ENCODE measurements around the gene ATP2C1.

Gene ATP2C1

GRCh38 chr3:130974201-130974600 is 80.3 kb downstream of the ATP2C1 start:
- no peak for DNase-seq (ENCODE audit: low read depth in 2 of 2)

GRCh38 chr3:130975251-130975650 is 81.4 kb downstream of the ATP2C1 start:
- DNase-seq (ENCODE audit: low read depth in 2 of 2): no peak

GRCh38 chr3:130976706-130977105 is 82.8 kb downstream of the ATP2C1 start:
- DNase-seq (ENCODE audit: low read depth in 2 of 2): no peak

GRCh38 chr3:130979117-130979516 is 85.2 kb downstream of the ATP2C1 start:
- DNase-seq (ENCODE audit: low read depth in 2 of 2): no peak

GRCh38 chr3:130981469-130981868 is 87.6 kb downstream of the ATP2C1 start:
- no peak for DNase-seq (ENCODE audit: low read depth in 2 of 2)

- no peak for DNase-seq (ENCODE audit: low read depth in 2 of 2)
Measured at GRCh38 chr3:130990282-130990681, 96.4 kb downstream of the ATP2C1 start.

GRCh38 chr3:130991126-130991525 is 97.2 kb downstream of the ATP2C1 start:
- no peak for DNase-seq (ENCODE audit: low read depth in 2 of 2)

- DNase-seq (ENCODE audit: low read depth in 2 of 2): no peak
Measured at GRCh38 chr3:130992344-130992743, 98.5 kb downstream of the ATP2C1 start.

- DNase-seq (ENCODE audit: low read depth in 2 of 2): no peak
Measured at GRCh38 chr3:130997289-130997688, 103.4 kb downstream of the ATP2C1 start.

- DNase-seq (ENCODE audit: low read depth in 2 of 2): no peak
Measured at GRCh38 chr3:131001071-131001470, 107.2 kb downstream of the ATP2C1 start.

- DNase-seq (ENCODE audit: low read depth in 2 of 2): no peak
Measured at GRCh38 chr3:131004603-131005002, 110.7 kb downstream of the ATP2C1 start.

GRCh38 chr3:131007256-131007655 is 113.4 kb downstream of the ATP2C1 start:
- DNase-seq (ENCODE audit: low read depth in 2 of 2): no peak

- no peak for DNase-seq (ENCODE audit: low read depth in 2 of 2)
Measured at GRCh38 chr3:131007782-131008181, 113.9 kb downstream of the ATP2C1 start.

- no peak for DNase-seq (ENCODE audit: low read depth in 2 of 2)
Measured at GRCh38 chr3:131008326-131008725, 114.4 kb downstream of the ATP2C1 start.

GRCh38 chr3:131009698-131010097 is 115.8 kb downstream of the ATP2C1 start:
- DNase-seq (ENCODE audit: low read depth in 2 of 2): no peak

GRCh38 chr3:131018970-131019369 is 125.1 kb downstream of the ATP2C1 start:
- DNase-seq (ENCODE audit: low read depth in 2 of 2): no peak

GRCh38 chr3:131020122-131020693 is 126.3 kb downstream of the ATP2C1 start:
- DNase-seq (ENCODE audit: low read depth in 2 of 2): no peak

- DNase-seq (ENCODE audit: low read depth in 2 of 2): no peak
Measured at GRCh38 chr3:131025539-131025938, 131.7 kb downstream of the ATP2C1 start.

GRCh38 chr3:131026321-131027151 is 132.7 kb downstream of the ATP2C1 start, which contains the start of the genes ASTE1 and NEK11:
ASTE1 (minus strand) TSS chr3:131026825; CDS start chr3:131025306, 1,519 bp downstream.
NEK11 (plus strand) TSS chr3:131026877; CDS start chr3:131029709, 2,832 bp downstream.
- peak; percentile 85 to 86 for DNase-seq (ENCODE audit: low read depth in 2 of 2)

GRCh38 chr3:131028844-131029243 is 135.0 kb downstream of the ATP2C1 start:
- DNase-seq (ENCODE audit: low read depth in 2 of 2): no peak

- no peak for DNase-seq (ENCODE audit: low read depth in 2 of 2)
Measured at GRCh38 chr3:131031660-131032059, 137.8 kb downstream of the ATP2C1 start.

GRCh38 chr3:131033480-131034080 is 139.7 kb downstream of the ATP2C1 start:
- DNase-seq (ENCODE audit: low read depth in 2 of 2): no peak

Measured in stimulated activated CD8-positive, alpha-beta memory T cell treated with anti-CD3 and anti-CD28 coated beads, Interleukin-2, amount 100 ng/mL, for 1 hour (primary cell).